Measurements from ENCODE around the gene CDX1.
A peak's percentile ranks its signal among the peaks of the same experiment; 100 is the strongest.

Gene CDX1

DNA sequence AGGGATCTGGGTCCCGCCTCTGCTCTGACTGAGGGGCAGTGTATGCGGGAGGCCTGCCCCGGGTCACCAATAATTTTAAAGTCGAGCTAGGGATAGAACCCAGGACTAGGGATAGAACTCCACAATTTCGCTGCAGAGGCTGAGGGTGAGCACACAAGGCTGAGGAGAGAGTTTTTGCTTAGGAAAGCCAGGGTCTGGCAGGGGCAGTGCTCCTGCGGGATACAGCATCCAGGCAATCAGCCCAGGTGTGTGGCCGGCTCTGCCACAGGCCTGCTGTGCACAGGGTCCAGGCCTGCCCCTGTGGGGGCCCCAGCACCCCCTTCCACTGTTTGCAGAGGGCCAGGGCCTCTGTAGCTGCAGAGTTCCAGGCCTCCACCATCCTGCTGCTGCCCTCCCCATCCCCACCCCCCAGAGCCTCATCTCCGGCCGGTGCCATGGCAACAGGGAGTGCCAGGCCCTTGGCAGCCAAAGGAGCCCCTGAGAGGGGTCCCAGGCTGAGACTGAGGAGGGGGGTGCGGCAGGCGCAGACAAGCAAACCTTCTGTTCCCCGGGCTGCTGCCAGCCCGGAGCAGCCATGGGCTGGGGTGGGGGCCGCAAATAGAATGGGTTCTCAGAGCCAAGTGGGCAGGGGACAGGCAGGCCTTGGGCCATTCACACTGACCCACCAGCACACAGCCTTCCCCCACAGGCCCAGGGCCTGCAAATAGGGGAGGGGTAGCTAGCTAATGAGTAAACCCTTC, 19.5 kb upstream of the CDX1 start:
- DNase-seq = no peak

DNA sequence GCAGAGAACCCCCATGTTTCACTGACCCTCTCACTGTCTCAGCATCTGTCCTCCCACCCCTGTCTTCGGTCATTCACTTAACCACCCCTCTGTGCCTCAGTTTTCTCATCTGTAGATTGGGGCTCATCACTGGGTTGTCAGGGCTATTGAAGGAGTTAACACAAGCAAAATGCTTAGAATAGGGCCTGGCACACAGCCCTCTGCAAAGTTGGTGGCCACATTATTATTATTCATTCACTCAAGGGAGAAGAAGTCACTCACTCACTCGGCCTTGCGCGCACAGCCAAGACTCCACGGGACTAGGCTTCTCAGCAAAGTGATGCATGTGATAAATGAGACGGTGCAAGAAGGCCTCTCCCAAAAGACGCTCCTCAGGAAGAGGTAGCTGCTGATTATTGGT, 18.9 kb upstream of the CDX1 start:
- DNase-seq = no peak

DNA sequence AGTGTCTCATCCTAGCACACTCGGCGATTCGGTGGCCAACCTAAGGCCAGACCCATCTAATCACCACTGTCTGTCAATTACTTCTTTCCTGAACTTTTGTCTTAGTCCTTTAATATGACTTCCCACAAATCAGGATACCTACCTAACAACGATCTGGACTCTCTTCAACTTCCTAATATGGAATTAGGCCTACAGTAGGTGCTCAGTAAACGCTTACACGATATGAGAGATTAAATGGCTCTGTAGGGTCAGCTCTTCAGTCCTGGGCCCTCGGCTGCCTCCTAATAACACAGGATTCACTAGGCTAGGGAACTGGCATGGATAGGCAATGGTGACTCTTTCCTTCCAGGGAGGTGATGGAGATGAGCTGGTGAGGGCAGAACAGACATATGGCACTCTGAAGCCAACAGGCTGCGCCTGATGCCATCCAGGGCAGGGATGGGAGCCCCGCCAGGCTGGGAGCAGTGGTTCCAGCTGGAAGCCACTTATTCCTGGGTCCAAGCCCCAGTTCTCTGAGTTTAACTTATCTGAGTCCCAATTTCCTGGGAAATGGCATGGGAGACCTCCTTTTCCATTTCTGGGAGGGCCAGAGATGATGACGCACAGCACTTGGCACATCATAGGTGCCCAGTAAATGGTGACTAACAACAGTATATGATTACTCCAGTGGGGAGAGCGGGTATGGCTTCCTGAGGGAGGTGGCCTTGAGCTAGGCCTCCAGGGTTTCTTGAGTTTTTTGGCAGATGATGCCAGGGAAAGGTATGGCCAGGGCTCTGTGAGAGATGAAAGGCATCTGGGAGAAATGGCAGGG, 18.3 kb upstream of the CDX1 start:
- DNase-seq = no peak

DNA sequence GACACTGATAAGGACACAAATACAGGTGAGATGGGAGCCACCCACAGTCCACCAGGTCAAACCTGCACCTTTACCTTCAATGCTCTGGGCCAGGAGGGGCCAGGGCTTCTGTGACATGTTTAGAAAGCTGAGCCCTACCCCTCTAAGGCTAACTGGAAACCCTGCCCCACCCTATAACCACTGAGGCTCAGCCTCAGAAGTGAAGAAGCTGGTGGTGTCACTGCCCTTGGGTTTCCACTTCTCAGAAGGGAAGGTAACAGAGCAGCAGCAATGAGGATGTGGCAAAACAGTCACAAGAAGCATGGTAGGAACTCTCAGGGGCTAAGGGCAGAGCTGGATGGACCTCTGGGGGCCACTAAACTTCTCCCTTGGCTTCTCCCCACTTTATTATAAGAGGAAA, 17.0 kb upstream of the CDX1 start:
- DNase-seq = no peak

DNA sequence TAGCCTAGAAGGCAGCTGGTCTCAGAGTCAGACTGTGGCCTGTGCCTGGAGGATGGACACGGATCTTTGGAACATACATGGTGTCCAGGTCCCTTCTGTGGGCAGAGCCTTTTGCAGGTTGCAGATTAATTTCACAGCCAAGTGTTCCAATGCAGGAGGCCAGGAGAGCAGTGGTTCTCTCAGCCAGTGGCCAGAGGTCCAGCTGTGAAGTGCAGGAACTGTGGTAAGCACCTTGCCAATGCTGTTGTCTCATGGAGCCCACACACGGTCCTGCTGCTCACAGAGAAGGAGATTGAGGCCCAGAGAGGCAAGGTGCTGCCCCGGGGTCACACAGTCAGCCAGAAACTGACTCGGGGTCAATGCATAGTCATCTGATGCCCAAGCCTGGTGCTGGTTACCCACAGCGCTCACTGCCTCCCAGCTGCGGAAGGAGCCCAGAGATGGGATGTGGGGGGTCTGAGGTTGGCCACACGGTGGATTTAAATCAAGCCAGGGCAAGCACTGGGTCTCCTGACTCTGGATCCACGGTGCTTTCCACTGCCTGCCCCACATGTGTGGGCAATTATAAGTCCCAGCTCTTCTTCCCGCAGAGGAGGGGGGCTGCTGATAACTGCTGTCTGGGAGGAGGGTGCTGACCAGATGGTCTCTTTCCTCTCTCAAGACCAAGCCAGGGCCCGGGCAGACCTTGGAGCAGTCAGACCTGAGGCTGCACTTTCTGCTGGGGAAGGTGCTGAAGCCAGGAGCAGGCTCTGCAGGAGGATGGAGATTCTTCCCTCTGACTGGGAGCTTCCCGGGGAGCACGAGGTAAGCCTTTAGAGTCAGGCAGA, 13.7 kb upstream of the CDX1 start:
- DNase-seq = no peak

DNA sequence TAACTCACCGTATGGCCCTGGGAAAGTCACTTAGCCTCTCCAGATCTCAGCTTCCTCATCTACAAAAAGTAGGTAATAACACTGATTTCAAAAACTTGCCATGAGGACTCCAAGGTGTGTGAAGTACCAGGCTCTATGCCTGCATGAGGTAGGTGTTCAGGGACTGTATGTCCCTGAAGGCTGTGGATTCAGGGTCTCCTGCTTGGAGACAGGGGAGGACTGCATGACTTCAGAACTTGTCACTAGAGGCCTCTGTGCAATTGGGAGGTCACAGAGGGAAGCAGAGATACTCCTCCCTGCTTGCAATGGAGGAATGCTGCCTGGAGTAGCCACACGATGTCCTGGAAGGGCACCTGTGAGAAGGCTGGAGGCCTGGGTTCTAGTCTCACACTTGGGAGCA, 13.1 kb upstream of the CDX1 start:
- no peak for DNase-seq

DNA sequence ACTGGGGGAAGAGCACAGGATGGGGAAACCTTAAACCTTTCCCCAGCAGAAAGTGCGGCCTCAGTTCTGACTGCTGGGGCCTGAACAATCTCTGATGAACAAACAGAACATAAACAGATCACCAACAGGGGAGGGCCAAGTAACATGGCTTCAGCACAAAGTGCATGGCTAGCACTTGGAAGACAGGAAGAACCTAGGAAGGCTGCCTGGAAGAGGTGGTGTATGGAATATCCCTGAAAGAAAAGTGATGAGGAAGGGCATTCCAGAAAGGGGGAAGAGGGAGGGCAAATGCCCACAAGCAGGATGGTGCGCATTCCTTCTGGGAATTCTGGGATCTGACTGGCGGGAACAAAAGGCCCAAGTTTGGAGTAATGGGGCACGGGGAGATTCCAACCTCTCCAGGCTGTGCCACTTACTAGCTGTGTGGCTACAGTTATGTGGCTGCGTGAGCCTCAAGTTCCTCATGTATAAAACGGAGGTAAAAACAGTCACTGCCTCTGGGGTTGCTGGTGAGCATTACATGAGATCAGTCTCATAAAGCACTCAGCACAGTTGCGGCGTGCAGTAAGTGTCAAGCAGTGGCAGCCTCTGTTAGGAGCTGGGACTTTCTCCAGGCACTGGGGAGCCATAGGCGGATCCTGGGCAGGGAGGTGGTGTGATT, 12.5 kb upstream of the CDX1 start:
- DNase-seq = no peak

DNA sequence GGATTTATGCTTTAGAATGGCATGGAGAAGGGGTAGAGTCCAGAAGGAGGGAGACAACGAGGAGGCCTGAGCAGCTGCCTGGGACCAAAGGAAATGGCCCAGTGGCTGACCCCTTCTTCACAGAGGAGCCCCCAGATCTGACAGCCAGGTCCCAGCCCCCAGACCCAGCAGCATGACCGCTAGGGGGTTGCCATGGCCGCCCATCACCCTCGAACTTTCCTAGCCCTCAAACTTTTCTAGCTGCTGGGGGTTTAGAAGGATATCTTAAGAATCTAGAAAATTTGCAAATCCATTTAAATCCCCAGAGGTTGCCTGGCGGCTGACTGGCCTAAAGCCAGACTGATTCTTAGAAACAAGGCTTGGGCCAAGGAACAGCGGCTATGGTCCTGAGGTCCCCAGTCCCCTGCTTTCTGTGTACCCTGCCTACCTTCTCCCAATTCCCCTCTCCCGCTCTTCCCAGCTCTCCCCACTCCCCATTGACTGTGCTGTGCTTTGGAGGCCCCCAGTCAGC, 11.9 kb upstream of the CDX1 start:
- no peak for DNase-seq

DNA sequence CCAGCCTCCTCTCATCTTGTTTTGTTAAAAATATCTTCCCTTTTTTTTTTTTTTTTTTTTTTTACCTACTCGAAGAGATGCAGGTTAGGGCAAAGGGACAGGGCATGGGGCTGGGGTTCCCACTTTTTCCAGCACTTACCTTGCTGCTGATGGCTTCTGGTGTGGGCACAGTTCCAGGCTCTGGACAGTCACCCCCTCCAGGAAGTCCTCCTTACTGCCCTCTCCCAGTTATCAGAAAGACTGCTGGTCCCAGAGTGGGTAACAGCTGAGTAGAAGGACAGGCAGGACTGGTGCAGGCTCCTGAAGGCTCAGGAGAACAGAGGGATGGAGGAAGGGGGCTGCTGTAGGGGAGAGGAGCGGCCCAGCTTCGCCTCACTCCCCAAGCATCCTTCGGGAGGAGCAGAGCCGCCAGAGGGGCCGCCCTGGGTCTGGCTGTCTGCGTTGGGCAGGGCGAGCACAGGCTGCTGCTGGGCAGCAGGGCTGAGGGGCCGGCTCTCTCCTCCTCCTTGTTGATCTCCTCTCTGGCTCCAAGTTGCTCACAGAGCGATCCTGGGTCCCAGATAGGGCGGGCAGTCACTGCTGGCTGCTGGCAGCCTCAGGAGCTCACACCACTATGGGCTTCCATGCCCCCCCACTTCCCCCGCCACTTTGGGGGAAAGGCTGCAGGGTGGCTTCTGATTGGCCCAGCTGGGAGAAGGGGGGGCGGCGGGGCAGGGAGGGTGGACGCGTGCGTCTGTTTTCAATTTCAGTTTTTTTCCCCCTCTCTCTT, 11.1 kb upstream of the CDX1 start, which contains the start of gene PDGFRB:
PDGFRB (minus strand) TSS at position 588 of the 769 bp plus-strand sequence. CDS start 18,798 bp downstream, outside the sequence.
- DNase-seq = no peak

DNA sequence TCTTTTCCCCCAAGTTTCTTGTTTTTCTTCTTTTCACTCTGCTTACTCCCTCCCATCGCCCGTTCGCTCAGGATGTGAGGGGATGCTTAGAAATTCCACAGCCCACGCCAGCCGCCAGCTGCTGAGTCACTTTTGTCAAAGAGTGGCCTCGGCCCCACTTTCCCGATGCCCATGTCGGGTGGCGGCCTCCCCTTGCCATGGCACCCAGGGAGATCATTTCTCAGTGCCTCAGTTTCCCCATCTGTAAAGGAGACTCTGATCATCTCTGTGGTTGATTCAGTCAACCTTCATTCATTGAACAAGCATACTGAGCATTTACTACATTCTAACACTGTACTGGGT, 10.6 kb upstream of the CDX1 start:
- no peak for DNase-seq

DNA sequence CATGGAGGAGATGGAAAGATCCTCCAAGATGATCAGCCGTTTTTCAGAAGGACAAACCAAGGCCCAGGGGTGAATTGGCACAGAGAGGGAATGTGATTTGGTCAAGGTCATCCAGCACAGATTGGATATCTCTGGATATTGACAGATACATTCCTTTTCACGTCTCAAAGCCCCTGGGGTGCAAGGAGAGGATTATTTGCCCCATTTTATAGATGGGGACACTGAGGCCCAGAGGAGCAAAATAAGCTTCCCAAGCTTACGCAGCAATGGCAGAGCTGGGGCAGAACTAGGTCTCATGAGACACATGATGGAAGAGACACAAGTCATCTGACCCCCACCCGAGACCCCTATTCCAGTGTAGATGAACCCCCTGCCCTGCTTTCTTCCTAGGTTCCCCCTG, 10.0 kb upstream of the CDX1 start:
- DNase-seq = no peak

DNA sequence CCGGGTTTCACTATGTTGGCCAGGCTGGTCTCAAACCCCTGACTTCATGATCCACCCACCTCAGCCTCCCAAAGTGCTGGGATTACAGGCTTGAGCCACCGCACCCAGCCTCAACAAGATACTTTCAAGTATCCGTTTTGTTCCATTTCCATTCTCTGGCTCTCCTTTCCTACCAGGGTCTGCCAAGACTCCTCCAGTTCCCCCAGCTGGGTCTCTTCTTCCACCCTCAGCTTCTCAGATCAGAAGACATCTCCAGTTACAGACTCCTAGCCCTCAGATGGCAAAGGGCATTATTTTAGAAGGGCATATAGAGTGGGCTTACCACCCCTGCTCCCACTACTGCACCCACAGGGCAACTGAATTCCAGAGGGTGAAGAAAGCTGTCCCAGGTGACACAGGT, 9.4 kb upstream of the CDX1 start:
- DNase-seq = no peak

DNA sequence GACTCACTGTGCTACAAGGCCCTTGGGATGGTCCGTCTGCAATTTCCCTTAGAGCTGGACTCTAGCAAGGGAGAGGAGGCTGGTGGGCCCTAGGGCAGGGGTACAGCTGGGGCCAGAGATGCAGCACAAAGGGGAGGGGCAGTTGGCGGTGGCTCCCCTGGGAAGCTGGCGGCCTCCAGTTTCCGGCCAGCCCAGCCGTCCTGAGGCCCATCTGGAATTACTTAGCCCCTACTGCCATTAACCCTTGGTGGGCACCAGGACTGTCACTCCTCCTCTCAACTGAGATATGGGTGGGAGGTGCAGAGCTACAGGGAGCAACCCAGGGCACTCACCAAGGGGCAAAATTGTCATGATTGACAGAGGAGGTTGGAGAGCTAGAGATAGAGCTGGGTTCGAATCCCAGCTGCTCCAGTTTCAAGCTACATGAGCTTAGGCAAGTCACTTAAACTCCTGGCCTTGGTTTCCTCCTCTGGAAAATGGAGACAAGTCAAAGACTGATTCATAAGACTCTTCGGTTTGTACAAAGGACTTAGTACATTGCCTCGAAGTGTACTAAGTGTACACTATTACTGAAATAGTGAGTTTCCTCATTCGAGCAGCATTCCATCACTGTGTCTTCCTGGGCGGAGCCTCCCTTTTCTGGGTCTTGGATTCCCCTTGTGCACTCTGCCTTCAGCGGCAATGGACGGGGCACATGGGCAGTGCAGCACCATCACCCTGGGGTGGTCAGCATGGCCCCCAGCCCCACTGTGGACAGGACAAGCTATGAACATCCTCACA, 8.2 kb upstream of the CDX1 start:
- no peak for DNase-seq

DNA sequence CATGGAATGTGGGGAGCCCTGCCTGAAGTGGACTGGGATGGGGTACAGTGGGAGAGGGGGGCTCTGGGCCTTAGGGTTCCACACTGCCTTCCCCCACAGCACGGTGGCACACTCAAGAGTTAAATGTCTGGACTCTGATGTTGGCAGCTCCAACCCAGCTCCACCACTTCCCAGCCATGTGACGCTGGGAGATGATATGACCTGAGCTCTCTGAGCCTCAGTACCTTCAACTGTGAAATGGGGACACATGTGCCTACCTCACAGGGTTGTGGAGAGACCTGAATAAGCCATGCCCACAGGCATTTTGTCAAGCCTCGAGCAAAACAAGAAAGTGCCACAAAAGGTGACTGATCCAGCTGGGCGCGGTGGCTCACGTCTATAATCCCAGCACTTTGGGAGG, 7.5 kb upstream of the CDX1 start:
- no peak for DNase-seq

DNA sequence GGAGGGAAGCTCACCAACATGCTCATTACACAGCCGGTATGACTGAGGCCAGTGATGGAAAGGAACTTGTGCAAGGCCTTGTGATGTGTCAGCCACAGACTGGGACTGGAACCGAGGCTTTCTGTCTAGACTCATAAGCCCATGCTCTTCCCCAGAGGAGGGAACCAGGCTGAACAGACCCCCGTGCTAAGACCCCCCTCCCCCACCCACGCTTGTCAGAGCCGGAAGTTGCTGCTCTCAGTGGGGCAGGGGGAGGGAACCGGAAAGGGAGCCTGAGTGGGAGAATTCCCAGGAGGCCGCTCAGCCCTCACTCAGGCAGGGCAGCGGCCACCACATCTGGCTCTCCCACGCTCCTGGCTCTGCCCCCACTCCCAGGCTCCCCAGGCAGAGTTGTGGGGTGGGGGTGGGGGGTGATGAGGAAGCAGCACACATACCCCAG, 6.8 kb upstream of the CDX1 start:
- DNase-seq = no peak

DNA sequence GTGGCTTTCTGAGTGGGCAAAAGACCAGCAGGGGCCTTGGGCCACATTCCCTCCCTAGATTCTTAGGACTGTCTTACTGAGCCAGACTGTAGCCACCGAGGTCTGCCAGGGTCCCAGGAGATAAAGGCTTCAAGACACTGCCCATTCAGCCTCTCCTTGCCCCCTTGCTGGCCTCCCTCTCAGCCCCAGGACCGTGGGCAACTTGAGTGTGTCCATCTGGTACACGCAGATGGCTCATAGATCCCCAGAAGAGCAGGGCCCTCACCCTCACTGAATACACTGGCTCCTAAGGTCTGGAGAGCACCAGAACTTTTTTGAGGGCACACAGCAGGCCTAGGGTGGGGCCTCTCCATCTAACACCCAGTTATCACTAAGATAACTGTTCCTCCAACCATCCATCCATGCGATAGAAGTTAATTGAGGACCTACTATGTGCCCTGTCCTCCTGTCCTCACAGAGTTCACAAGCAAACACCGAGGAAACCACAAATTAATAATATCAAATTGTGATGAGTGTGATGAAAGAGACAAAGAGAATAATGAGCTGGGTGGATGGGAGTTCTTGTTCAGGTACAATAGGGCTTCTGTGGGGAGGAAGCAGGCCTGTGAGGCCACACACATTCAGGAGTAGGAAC, 6.0 kb upstream of the CDX1 start:
- DNase-seq = no peak

DNA sequence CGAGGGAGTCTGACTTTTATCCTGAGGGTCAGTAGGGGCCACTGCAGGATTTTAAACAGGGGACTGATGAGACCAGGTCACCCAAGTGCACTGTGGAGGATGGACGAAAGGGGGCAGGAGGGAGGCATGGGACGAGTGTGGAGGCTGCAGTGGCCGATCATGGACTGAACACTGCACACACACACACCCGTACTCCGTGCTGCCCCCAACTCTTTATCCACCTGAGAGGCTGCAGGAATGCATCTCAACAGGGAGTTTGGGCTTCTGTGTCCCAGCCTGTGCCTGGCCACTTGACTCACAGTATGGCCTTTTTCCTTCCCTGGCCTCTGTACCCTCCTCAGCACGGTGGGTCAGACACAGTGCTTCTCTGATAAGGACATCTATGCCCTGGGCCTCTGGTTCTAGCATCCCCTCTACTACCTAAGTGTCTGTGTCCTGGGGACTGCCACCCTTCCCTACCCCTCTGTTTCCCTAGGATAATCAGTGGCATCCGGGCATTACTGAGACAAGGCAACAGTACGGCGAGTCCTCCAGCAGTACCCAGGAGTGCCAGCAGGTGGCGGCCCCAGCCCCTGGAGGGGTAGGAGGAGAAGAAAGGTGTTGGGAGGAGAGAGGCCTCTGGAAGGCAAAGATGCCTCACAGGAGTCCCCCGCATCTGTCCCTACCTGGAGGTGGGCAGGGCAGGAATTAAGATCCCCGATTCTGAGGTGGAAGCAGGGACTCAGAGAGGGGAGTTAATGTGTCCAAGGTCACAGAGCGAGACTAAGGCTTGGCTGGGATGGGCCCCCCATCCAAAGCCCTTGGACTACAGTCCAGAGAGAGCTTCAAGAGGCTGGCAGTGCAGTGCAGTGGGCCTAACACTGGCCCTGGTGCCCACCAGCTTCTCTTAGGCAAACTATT, 5.1 kb upstream of the CDX1 start:
- peak; percentile 16 for DNase-seq

DNA sequence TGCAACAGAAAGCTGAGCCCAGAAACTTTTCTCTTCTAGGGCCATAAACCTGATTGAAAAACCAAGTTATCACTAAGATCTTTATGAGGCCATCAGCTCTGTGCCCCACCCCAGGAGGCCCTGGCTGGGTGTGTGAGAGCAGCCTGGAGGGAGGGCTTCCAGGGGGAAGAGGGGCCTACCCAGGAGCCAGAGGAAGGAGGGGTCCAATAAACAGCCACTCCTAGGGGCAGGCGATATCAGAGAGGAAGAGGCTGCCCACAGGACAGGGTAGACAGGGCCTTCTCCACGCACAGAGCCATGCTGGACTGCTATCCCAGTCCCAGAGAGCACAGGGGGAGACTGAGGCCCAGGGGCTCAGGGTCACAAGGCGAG, 4.5 kb upstream of the CDX1 start:
- DNase-seq = no peak

DNA sequence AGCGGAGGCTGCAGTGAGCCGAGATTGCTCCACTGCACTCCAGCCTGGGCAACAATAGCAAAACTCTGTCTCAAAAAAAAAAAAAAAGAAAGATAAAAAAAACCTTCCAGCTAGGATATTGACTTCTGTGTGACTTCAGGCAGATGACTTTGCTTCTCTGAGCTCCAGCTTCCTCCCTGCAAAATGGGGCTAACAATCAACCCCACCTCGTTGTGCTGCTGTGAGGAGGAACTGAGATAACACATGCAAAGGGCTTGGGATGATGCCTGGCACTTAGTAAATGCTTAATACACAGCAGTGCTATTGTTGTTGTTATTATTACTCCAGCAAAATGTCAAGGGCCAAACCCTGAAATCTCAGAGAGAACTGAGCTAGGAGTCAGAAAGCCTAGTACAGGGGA, 3.5 kb upstream of the CDX1 start:
- DNase-seq = no peak

All from NCI-H1105 treated with DMSO at 0.1 percent for 48 hours (cell line).